GM12892 (cell line): ENCODE results near the gene CERCAM.

Experiments used
- DNase-seq: peaks from one replicate; pipeline ENCODE4 v3.0.0; 2011; ENCODE audit not compliant: insufficient read length
- FAIRE-seq: peaks from 2 replicates; lab custom pipeline; 2011; peaks lifted over from hg19 to GRCh38; lab: Jason Lieb, UNC
- POLR2A ChIP-seq: IDR thresholded peaks from 2 replicates; pipeline ENCODE4 v1.6.1; 2011; ENCODE audit warnings: low read depth, low read length, control low read depth
- POLR2AphosphoS5 ChIP-seq: IDR thresholded peaks from 2 replicates; pipeline ENCODE4 v1.6.1; 2011; ENCODE audit warnings: low read depth, low read length, control low read depth
- TAF1 ChIP-seq: IDR thresholded peaks from 2 replicates; pipeline ENCODE4 v1.6.1; 2011; ENCODE audit warnings: low read depth, mild to moderate bottlenecking, control low read depth, low read length, borderline replicate concordance

CERCAM gene

GRCh38 chr9:128385496-128386460, 34.9 kb upstream of the CERCAM start:
- FAIRE-seq (no peak), DNase-seq (no peak)
- no peak for TF ChIP-seq POLR2AphosphoS5
- no peak for TF ChIP-seq POLR2A
- TF ChIP-seq TAF1, result no peak

- no peak for DNase-seq
- FAIRE-seq, result no peak
- TF ChIP-seq POLR2A, result no peak
- TF ChIP-seq TAF1, result no peak
- TF ChIP-seq POLR2AphosphoS5, result no peak
Measured at GRCh38 chr9:128388150-128388549, 32.5 kb upstream of the CERCAM start.

GRCh38 chr9:128389395-128390149, 31.1 kb upstream of the CERCAM start:
- FAIRE-seq, result no peak
- no peak for DNase-seq
- TF ChIP-seq POLR2AphosphoS5, result no peak
- TF ChIP-seq TAF1, result no peak
- no peak for TF ChIP-seq POLR2A

- no peak for FAIRE-seq
- no peak for TF ChIP-seq TAF1
- TF ChIP-seq POLR2AphosphoS5, result no peak
Measured at GRCh38 chr9:128390150-128390812, 30.4 kb upstream of the CERCAM start.

GRCh38 chr9:128390813-128391711, 29.6 kb upstream of the CERCAM start:
- FAIRE-seq (no peak), DNase-seq (no peak)
- TF ChIP-seq POLR2A (no peak), POLR2AphosphoS5 (no peak), TAF1 (no peak)

More at GRCh38 chr9:128390150-128390812, 30.4 kb upstream of the CERCAM start:
- DNase-seq, result no peak

GRCh38 chr9:128391956-128392301, 28.7 kb upstream of the CERCAM start:
- TF ChIP-seq POLR2AphosphoS5, result no peak
- no peak for TF ChIP-seq POLR2A
- no peak for DNase-seq
- no peak for FAIRE-seq

- DNase-seq, result no peak
- no peak for TF ChIP-seq POLR2AphosphoS5
- TF ChIP-seq POLR2A, result no peak
- no peak for TF ChIP-seq TAF1
- no peak for FAIRE-seq
Measured at GRCh38 chr9:128392302-128393144, 28.1 kb upstream of the CERCAM start.

- TF ChIP-seq POLR2A (no peak), TAF1 (no peak), POLR2AphosphoS5 (no peak)
- no peak for DNase-seq
- FAIRE-seq, result no peak
Measured at GRCh38 chr9:128393145-128393775, 27.4 kb upstream of the CERCAM start.

GRCh38 chr9:128393970-128394369, 26.7 kb upstream of the CERCAM start:
- no peak for DNase-seq
- no peak for TF ChIP-seq POLR2A
- no peak for TF ChIP-seq TAF1
- no peak for TF ChIP-seq POLR2AphosphoS5
- FAIRE-seq, result no peak
